HepG2 (cell line): Measurements from ENCODE around the gene DDI2. TPM values are rescaled to one million over a fixed set of nuclear protein-coding genes. Genes with fewer than 3 reads are reported as not detected.

Experiments used
- ATAC-seq: fragments of 200-7000 bp; cut with Tn5 transposase; 3 replicates; pipeline ENCODE4 v1.9.1; 2020; ENCODE audit warnings: mild to moderate bottlenecking, moderate library complexity
- BruUV-seq: library from RNA; stranded (reverse); fragments of 400-500 nt; replicated peaks from 2 replicates; lab custom pipeline; 2021; lab: Mats Ljungman, UMichigan
- CTCF ChIA-PET: fragments of 300-600 bp; formaldehyde crosslinking; extraction: SDS; loops from one replicate; lab custom pipeline; 2021; ENCODE audit warnings: low total read pairs, inconsistent platforms, low intra/inter-chr PET ratio; lab: Yijun Ruan, JAX
- POLR2A ChIA-PET: fragments of 350-600 bp; sonication (Branson Sonifier 250); formaldehyde crosslinking; loops from one replicate; lab custom pipeline; 2020; ENCODE audit warnings: antibody characterized with exemption, inconsistent platforms; lab: Yijun Ruan, JAX
- DNase-seq: peaks from one replicate; pipeline ENCODE4 v3.0.0-alpha.2; 2015; ENCODE audit warnings: low spot score
- FAIRE-seq: peaks from 3 replicates; lab custom pipeline; 2011; peaks lifted over from hg19 to GRCh38; lab: Jason Lieb, UNC
- H2AFZ ChIP-seq: one replicate; pipeline ENCODE4 v1.6.1; 2011; ENCODE audit warnings: low read length, inconsistent platforms
- H3K27ac ChIP-seq: fragments of 300-600 bp; 3 replicates; pipeline ENCODE4 v1.8.0; 2011; ENCODE audit warnings: mixed run types, mild to moderate bottlenecking, mixed read lengths, low read length, inconsistent platforms; ENCODE audit not compliant: insufficient read depth; ENCODE audit errors: extremely low read length
- H3K27me3 ChIP-seq, 2 experiments: fragments of 200-600 bp in 1 of 2; 2 replicates in 1 of 2; 3 replicates in 1 of 2; pipeline versions ENCODE4 v1.6.0 to v1.8.0; 2011; ENCODE audit warnings: low read length in 2 of 2, mild to moderate bottlenecking in 2 of 2, moderate library complexity in 2 of 2, inconsistent platforms in 1 of 2; ENCODE audit not compliant: insufficient read depth in 2 of 2, control insufficient read depth in 1 of 2
- H3K36me3 ChIP-seq, 2 experiments: fragments of 200-600 bp in 1 of 2; replicated peaks in 1 of 2; 2 replicates in 1 of 2; 3 replicates in 1 of 2; pipeline versions ENCODE4 v1.5.1 to v1.8.0; 2011; ENCODE audit warnings: low read length in 2 of 2, inconsistent platforms in 1 of 2; ENCODE audit not compliant: insufficient read depth in 2 of 2, control insufficient read depth in 1 of 2
- H3K4me1 ChIP-seq: 2 replicates; pipeline ENCODE4 v1.5.1; 2012; ENCODE audit warnings: low read length, inconsistent platforms; ENCODE audit not compliant: insufficient read depth
- H3K4me2 ChIP-seq: 2 replicates; pipeline ENCODE4 v1.6.0; 2011; ENCODE audit warnings: low read depth, low read length, inconsistent platforms
- H3K4me3 ChIP-seq, 3 experiments: fragments of 200-600 bp in 1 of 3; sonication (generic), shearing (Covaris generic) in 1 of 3; replicated peaks in 1 of 3; 2 replicates each; pipeline ENCODE4 v1.5.1; 2011 to 2016; ENCODE audit warnings: low read length in 3 of 3, inconsistent platforms in 2 of 3, low read depth in 2 of 3, mild to moderate bottlenecking in 2 of 3, control low read depth in 1 of 3, mixed read lengths in 1 of 3; ENCODE audit not compliant: insufficient read depth in 1 of 3
- H3K79me2 ChIP-seq: one replicate; pipeline ENCODE4 v1.6.1; 2011; ENCODE audit warnings: low read length, inconsistent platforms; ENCODE audit not compliant: insufficient read depth
- H3K9ac ChIP-seq: 2 replicates; pipeline ENCODE4 v1.6.0; 2011; ENCODE audit warnings: mild to moderate bottlenecking, low read depth, low read length, inconsistent platforms; ENCODE audit not compliant: insufficient read depth
- H3K9me3 ChIP-seq: 2 replicates; pipeline ENCODE4 v1.5.1; 2012; ENCODE audit warnings: mild to moderate bottlenecking, low read length
- H4K20me1 ChIP-seq: 2 replicates; pipeline ENCODE4 v1.6.0; 2011; ENCODE audit warnings: inconsistent platforms, mild to moderate bottlenecking, low read length, moderate library complexity; ENCODE audit not compliant: insufficient read depth
- ATRX ChIP-seq: sonication (generic); formaldehyde crosslinking; IDR thresholded peaks from 2 replicates; pipeline ENCODE4 v1.4.0; 2020; ENCODE audit warnings: missing genetic modification reagents, borderline replicate concordance
- CENPT ChIP-seq: sonication (generic); formaldehyde crosslinking; IDR thresholded peaks from 2 replicates; pipeline ENCODE4 v1.8.0; 2022; ENCODE audit warnings: low read depth, mild to moderate bottlenecking, moderate library complexity, missing genetic modification reagents
- DMAP1 ChIP-seq: IDR thresholded peaks from 2 replicates; pipeline ENCODE4 v1.6.1; 2016
- MEF2D ChIP-seq: sonication (generic); formaldehyde crosslinking; IDR thresholded peaks from 2 replicates; pipeline ENCODE4 v1.5.1; 2020; ENCODE audit warnings: mild to moderate bottlenecking, missing genetic modification reagents
- NFE2 ChIP-seq: sonication (generic); formaldehyde crosslinking; IDR thresholded peaks from 2 replicates; pipeline ENCODE4 v1.4.0; 2020; ENCODE audit warnings: missing genetic modification reagents
- NKX3-1 ChIP-seq: sonication (generic); formaldehyde crosslinking; IDR thresholded peaks from 2 replicates; pipeline ENCODE4 v1.5.0; 2020; ENCODE audit warnings: missing genetic modification reagents
- NR2C2 ChIP-seq: sonication (generic); formaldehyde crosslinking; IDR thresholded peaks from 2 replicates; pipeline ENCODE4 v1.4.0; 2020; ENCODE audit warnings: missing genetic modification reagents, mild to moderate bottlenecking, moderate library complexity, borderline replicate concordance
- PAX8 ChIP-seq: sonication (generic); formaldehyde crosslinking; IDR thresholded peaks from 2 replicates; pipeline ENCODE4 v1.8.0; 2022; ENCODE audit warnings: mild to moderate bottlenecking, missing genetic modification reagents, borderline replicate concordance
- PCBP1 ChIP-seq: fragments of 200-400 bp; formaldehyde crosslinking; IDR thresholded peaks from 2 replicates; pipeline ENCODE4 v1.6.1; 2017; ENCODE audit warnings: mild to moderate bottlenecking, low read depth, low read length, borderline replicate concordance
- THRA ChIP-seq: sonication (generic); formaldehyde crosslinking; IDR thresholded peaks from 2 replicates; pipeline ENCODE4 v1.4.0; 2020; ENCODE audit warnings: missing genetic modification reagents, borderline replicate concordance
- ZEB1 ChIP-seq: IDR thresholded peaks from 2 replicates; pipeline ENCODE4 v1.6.1; 2012; ENCODE audit warnings: mild to moderate bottlenecking, low read depth, inconsistent platforms; ENCODE audit not compliant: insufficient replicate concordance
- ZMAT3 ChIP-seq: sonication (generic); formaldehyde crosslinking; conservative IDR thresholded peaks from 2 replicates; pipeline ENCODE4 v1.7.0; 2021; ENCODE audit warnings: missing genetic modification reagents
- ZNF235 ChIP-seq: sonication (generic); formaldehyde crosslinking; IDR thresholded peaks from 2 replicates; pipeline ENCODE4 v1.8.1; 2023; ENCODE audit warnings: mild to moderate bottlenecking, missing genetic modification reagents, borderline replicate concordance
- ZZZ3 ChIP-seq: sonication (generic); formaldehyde crosslinking; IDR thresholded peaks from 2 replicates; pipeline ENCODE4 v1.4.0; 2020; ENCODE audit warnings: missing genetic modification reagents, mild to moderate bottlenecking, borderline replicate concordance
- WGBS: methylation state at CpG from one replicate; pipeline ENCODE4 v1.1.6; 2017; ENCODE audit warnings: low lambda C conversion rate; 5-methylcytosine and 5-hydroxymethylcytosine counted together
- in situ Hi-C: cut with HindIII; loops from 2 replicates; pipeline ENCODE4 v1.10.0; 2017; ENCODE audit warnings: low pct_unique_long_range_greater_than_20kb; ENCODE audit not compliant: extremely low pct_ligation_motif_present
- intact Hi-C: fragments of 100-400 bp; cut with micrococcal nuclease; formaldehyde crosslinking; loops from one replicate; pipeline ENCODE4 v1.10.0; 2022; ENCODE audit not compliant: unreplicated experiment
- polyA plus RNA-seq, 8 experiments: library from polyadenylated mRNA; depleted of rRNA in 3 of 8; stranded (reverse) in 7 of 8; unstranded in 1 of 8; fragments of >200 nt; fragmentation: Illumina TruSeq in 4 of 8; extraction: Trizol in 4 of 8; gene quantifications; 2 replicates each; pipeline versions ENCODE4 v1.2.1 to v1.2.3, GENCODE V29; 2011 to 2016; ENCODE audit warnings: low read depth in 4 of 8, missing spikeins in 1 of 8, mixed read lengths in 1 of 8; ENCODE audit not compliant: insufficient read depth in 1 of 8
- total RNA-seq, 5 experiments: library from RNA; depleted of rRNA; stranded (reverse); fragments of >200 nt; fragmentation: Illumina TruSeq; extraction: Trizol; gene quantifications; 2 replicates each; pipeline ENCODE4 v1.2.3, GENCODE V29; 2016; ENCODE audit warnings: low read depth in 1 of 5
- TF ChIP-seq, protein P1 (sequence below): sonication (generic); formaldehyde crosslinking; IDR thresholded peaks from 2 replicates; pipeline ENCODE4 v1.8.0; 2022; ENCODE audit warnings: missing genetic modification reagents, mild to moderate bottlenecking, moderate library complexity, borderline replicate concordance
- TF ChIP-seq, protein P2 (sequence below): sonication (generic); formaldehyde crosslinking; IDR thresholded peaks from 2 replicates; pipeline ENCODE4 v1.4.0; 2020; ENCODE audit warnings: low read depth, mild to moderate bottlenecking, missing genetic modification reagents

DDI2 gene
- total and polyA plus RNA-seq, 2 of the 13 experiments (the other 11 are each of a cell fraction or from before 2014, with no cell fraction given), result 8.5 to 25.7 TPM

GRCh38 chr1:15696956-15697521 is 79.8 kb downstream of the DDI2 start:
- POLR2A ChIA-PET, result interaction anchor here (0.8 to 1.2 kb wide), 2 partner anchors 9 to 12 kb away, joined by 3 read pairs; no protein-coding TSS in a partner anchor
- Histone ChIP-seq H3K27ac (no peak overlapping the region), H3K4me2 (no peak overlapping the region), H3K27me3 (no peaks in the 10 kb centered on the region), H2AFZ (no peak overlapping the region), H3K4me3 (no peak overlapping the region), H3K9ac (no peak overlapping the region), H3K9me3 (no peaks in the 10 kb centered on the region), H3K79me2 (peaks cover 4% of the 10 kb centered on the region), H3K4me1 (no peaks in the 10 kb centered on the region), H4K20me1 (no peaks in the 10 kb centered on the region), H3K36me3 (peaks cover 4 to 6% of the 10 kb centered on the region in 2 experiments; a peak in 4 of 5 replicates)
- DNase-seq (no peak), ATAC-seq (no peak)
- CTCF ChIA-PET, result no interaction called here
- in situ Hi-C loops, result no loop called here
- TF ChIP-seq ZNF235 (CRISPR knock-in tag) (no peak), ATRX (CRISPR knock-in tag) (no peak), NFE2 (CRISPR knock-in tag) (no peak), ZZZ3 (CRISPR knock-in tag) (no peak), ZEB1 (no peak), MEF2D (CRISPR knock-in tag) (no peak), CENPT (CRISPR knock-in tag) (no peak), ZMAT3 (CRISPR knock-in tag) (no peak), DMAP1 (no peak), PAX8 (CRISPR knock-in tag) (no peak), NR2C2 (CRISPR knock-in tag) (no peak), NKX3-1 (CRISPR knock-in tag) (no peak), THRA (no peak), PCBP1 (no peak)
- TF ChIP-seq, protein P1, sequence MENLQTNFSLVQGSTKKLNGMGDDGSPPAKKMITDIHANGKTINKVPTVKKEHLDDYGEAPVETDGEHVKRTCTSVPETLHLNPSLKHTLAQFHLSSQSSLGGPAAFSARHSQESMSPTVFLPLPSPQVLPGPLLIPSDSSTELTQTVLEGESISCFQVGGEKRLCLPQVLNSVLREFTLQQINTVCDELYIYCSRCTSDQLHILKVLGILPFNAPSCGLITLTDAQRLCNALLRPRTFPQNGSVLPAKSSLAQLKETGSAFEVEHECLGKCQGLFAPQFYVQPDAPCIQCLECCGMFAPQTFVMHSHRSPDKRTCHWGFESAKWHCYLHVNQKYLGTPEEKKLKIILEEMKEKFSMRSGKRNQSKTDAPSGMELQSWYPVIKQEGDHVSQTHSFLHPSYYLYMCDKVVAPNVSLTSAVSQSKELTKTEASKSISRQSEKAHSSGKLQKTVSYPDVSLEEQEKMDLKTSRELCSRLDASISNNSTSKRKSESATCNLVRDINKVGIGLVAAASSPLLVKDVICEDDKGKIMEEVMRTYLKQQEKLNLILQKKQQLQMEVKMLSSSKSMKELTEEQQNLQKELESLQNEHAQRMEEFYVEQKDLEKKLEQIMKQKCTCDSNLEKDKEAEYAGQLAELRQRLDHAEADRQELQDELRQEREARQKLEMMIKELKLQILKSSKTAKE (CRISPR knock-in tag), result no peak
- TF ChIP-seq, protein P2, sequence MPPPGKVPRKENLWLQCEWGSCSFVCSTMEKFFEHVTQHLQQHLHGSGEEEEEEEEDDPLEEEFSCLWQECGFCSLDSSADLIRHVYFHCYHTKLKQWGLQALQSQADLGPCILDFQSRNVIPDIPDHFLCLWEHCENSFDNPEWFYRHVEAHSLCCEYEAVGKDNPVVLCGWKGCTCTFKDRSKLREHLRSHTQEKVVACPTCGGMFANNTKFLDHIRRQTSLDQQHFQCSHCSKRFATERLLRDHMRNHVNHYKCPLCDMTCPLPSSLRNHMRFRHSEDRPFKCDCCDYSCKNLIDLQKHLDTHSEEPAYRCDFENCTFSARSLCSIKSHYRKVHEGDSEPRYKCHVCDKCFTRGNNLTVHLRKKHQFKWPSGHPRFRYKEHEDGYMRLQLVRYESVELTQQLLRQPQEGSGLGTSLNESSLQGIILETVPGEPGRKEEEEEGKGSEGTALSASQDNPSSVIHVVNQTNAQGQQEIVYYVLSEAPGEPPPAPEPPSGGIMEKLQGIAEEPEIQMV (CRISPR knock-in tag), result no peak
- TF ChIP-seq, all 625 proteins: peak for 0
- no TSS peak for BruUV-seq
- FAIRE-seq, result no peak
- 95% methylated on average over 10 of the region's 10 CpGs for WGBS
- intact Hi-C loops, result no loop called here
